Cardiac muscle cell (in vitro differentiated cells and primary cell): Measurements from ENCODE around the gene POFUT1. TPM values are rescaled to one million over a fixed set of nuclear protein-coding genes. Genes with fewer than 3 reads are reported as not detected.
"Not testable (repeated sequence)": the region's sequence is repeated elsewhere in the genome, so short reads cannot be mapped to it uniquely, and the experiment has no call there.

Experiments
- DNase-seq, 2 donors: peaks; one replicate each; pipeline versions ENCODE4 v3.0.0 to v3.0.0-alpha.2; 2010 to 2017; ENCODE audit warnings: low read depth in 1 of 2, low spot score in 1 of 2
- H3K27ac ChIP-seq: fragments of 200-600 bp; sonication (generic); 2 replicates; pipeline ENCODE4 v1.5.1; 2016
- H3K27me3 ChIP-seq: fragments of 200-600 bp; sonication (generic); 2 replicates; pipeline ENCODE4 v1.6.0; 2016; ENCODE audit warnings: control low read depth
- H3K36me3 ChIP-seq: fragments of 200-600 bp; sonication (generic); 2 replicates; pipeline ENCODE4 v1.5.1; 2016; ENCODE audit warnings: control low read depth
- H3K4me1 ChIP-seq: fragments of 200-600 bp; sonication (generic); 2 replicates; pipeline ENCODE4 v1.8.1; 2017; ENCODE audit warnings: low read depth, mild to moderate bottlenecking, mixed run types
- H3K4me3 ChIP-seq: fragments of 200-600 bp; sonication (generic); 2 replicates; pipeline ENCODE4 v1.5.1; 2016; ENCODE audit warnings: mild to moderate bottlenecking
- H3K9me3 ChIP-seq: fragments of 200-600 bp; sonication (generic); 2 replicates; pipeline ENCODE4 v1.5.1; 2017; ENCODE audit warnings: low read depth, mild to moderate bottlenecking, control low read depth
- polyA plus RNA-seq: library from polyadenylated mRNA; unstranded; fragments of >200 nt; fragmentation: Nextera tagmentation; extraction: Ambion mirVana; gene quantifications from 2 replicates; pipeline ENCODE4 v1.2.1, GENCODE V29; 2016
- total RNA-seq: library from RNA; depleted of rRNA; stranded (reverse); fragments of >200 nt; gene quantifications from 2 replicates; pipeline ENCODE4 v1.2.3, GENCODE V29; 2016
- TF ChIP-seq, protein P1 (sequence below): IDR thresholded peaks from 2 replicates; pipeline ENCODE4 v1.5.1; 2012; ENCODE audit warnings: low read depth, mild to moderate bottlenecking, low read length

Gene POFUT1
- total and polyA plus RNA-seq, 2 experiments from 2014 or later, result 25.1 to 31.4 TPM

DNA sequence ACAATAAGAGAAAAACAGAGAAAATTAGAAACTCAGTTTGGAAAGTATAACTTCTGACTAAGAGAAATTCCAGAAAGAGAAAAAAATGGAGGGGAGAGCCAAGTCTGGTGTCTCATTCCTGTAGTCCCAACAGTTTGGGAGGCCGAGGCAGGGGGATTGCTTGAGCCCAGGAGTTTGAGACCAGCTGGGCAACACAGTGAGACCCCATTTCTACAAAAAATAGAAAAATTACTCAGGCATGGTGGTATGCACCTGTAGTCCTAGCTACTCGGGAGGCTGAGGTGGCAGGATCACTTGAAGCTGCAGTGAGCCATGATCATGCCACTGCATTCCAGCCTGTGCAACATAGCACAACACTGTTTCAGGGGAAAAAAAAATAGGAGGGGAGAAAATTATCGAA is 66.7 kb downstream of the POFUT1 start:
- no peak overlapping the region for H3K27ac ChIP-seq
- peaks cover 6% of the 10 kb centered on the region for H3K27me3 ChIP-seq
- no peaks in the 10 kb centered on the region for H3K36me3 ChIP-seq
- TF ChIP-seq, protein P1, sequence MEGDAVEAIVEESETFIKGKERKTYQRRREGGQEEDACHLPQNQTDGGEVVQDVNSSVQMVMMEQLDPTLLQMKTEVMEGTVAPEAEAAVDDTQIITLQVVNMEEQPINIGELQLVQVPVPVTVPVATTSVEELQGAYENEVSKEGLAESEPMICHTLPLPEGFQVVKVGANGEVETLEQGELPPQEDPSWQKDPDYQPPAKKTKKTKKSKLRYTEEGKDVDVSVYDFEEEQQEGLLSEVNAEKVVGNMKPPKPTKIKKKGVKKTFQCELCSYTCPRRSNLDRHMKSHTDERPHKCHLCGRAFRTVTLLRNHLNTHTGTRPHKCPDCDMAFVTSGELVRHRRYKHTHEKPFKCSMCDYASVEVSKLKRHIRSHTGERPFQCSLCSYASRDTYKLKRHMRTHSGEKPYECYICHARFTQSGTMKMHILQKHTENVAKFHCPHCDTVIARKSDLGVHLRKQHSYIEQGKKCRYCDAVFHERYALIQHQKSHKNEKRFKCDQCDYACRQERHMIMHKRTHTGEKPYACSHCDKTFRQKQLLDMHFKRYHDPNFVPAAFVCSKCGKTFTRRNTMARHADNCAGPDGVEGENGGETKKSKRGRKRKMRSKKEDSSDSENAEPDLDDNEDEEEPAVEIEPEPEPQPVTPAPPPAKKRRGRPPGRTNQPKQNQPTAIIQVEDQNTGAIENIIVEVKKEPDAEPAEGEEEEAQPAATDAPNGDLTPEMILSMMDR, result no peak
- H3K4me1 ChIP-seq, result peaks cover 3% of the 10 kb centered on the region
- DNase-seq, result no peak
- H3K9me3 ChIP-seq, result no peaks in the 10 kb centered on the region
- H3K4me3 ChIP-seq, result no peak overlapping the region

- not testable (repeated sequence) for H3K27ac ChIP-seq, H3K4me1 ChIP-seq, DNase-seq, H3K27me3 ChIP-seq, H3K36me3 ChIP-seq, H3K9me3 ChIP-seq, H3K4me3 ChIP-seq
Observed at GRCh38 chr20:32275163-32275562, 67.5 kb downstream of the POFUT1 start.

- TF ChIP-seq, protein P1, result no peak
- H3K27ac ChIP-seq, result no peak within 1 kb of the TSS
- no peaks in the 10 kb centered on the region for H3K9me3 ChIP-seq
- peak; percentile 90 to 93 for DNase-seq
- H3K4me1 ChIP-seq, result peaks cover 3% of the 10 kb centered on the region
- H3K36me3 ChIP-seq, result no peaks in the 10 kb centered on the region
- H3K27me3 ChIP-seq, result peaks cover 6% of the 10 kb centered on the region
- H3K4me3 ChIP-seq, result peak within 1 kb of the TSS; percentile 98
Observed at GRCh38 chr20:32277361-32278198, 69.9 kb downstream of the POFUT1 start, which contains the start of gene KIF3B. TSS of gene KIF3B (plus strand) at chr20:32277651. CDS start at chr20:32309778, 32,127 bp downstream.

- Histone ChIP-seq H3K27ac (no peak overlapping the region), H3K9me3 (no peaks in the 10 kb centered on the region), H3K4me1 (peaks cover 3% of the 10 kb centered on the region), H3K36me3 (no peaks in the 10 kb centered on the region), H3K4me3 (peak overlapping the region; percentile 98), H3K27me3 (peaks cover 3% of the 10 kb centered on the region)
- TF ChIP-seq, protein P1, result no peak
- DNase-seq, result peak in 1 of 2 donors; percentile 25
Observed at GRCh38 chr20:32278199-32278643, 70.5 kb downstream of the POFUT1 start.

GRCh38 chr20:32281711-32282110 is 74.0 kb downstream of the POFUT1 start:
- H3K9me3 ChIP-seq, result no peaks in the 10 kb centered on the region
- H3K36me3 ChIP-seq, result no peaks in the 10 kb centered on the region
- H3K4me3 ChIP-seq, result no peak overlapping the region
- TF ChIP-seq, protein P1, result no peak
- H3K27me3 ChIP-seq, result no peaks in the 10 kb centered on the region
- no peak for DNase-seq
- H3K27ac ChIP-seq, result no peak overlapping the region
- peaks cover 15% of the 10 kb centered on the region for H3K4me1 ChIP-seq

- TF ChIP-seq, protein P1, result no peak
- no peak overlapping the region for H3K4me3 ChIP-seq
- peaks cover 15% of the 10 kb centered on the region for H3K4me1 ChIP-seq
- no peaks in the 10 kb centered on the region for H3K9me3 ChIP-seq
- H3K36me3 ChIP-seq, result no peaks in the 10 kb centered on the region
- no peaks in the 10 kb centered on the region for H3K27me3 ChIP-seq
- no peak overlapping the region for H3K27ac ChIP-seq
- DNase-seq, result no peak
Observed at GRCh38 chr20:32282461-32282860, 74.8 kb downstream of the POFUT1 start.
